ENCODE data around the gene C1orf53.

DNA sequence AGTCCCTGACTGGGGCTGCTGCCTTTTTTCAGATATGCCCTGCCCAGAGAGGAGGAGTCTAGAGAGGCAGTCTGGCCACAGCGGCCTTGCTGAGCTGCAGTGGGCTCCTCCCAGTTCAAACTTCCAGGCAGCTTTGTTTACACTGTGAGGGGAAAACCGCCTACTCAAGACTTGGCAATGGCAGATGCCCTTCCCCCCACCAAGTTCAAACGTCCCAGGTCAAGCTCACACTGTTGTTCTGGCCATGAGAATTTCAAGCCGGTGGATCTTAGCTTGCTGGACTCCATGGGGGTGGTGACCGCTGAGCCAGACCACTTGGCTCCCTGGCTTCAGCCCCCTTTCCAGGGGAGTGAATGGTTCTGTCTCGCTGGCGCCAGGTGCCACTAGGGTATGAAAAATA is 18.3 kb upstream of the C1orf53 start:
- TF ChIP-seq ISL1 (CRISPR knock-in tag; IDR thresholded peaks at IDR 0.05) (no peak), ZNF565 (CRISPR knock-in tag; conservative IDR thresholded peaks at IDR 0.05; ENCODE audit: low read depth) (no peak), OSR1 (CRISPR knock-in tag; IDR thresholded peaks at IDR 0.05) (no peak), ESRRG (CRISPR knock-in tag; IDR thresholded peaks at IDR 0.05) (no peak), ZNF70 (CRISPR knock-in tag; IDR thresholded peaks at IDR 0.05) (no peak), SNAI2 (CRISPR knock-in tag; IDR thresholded peaks at IDR 0.05) (no peak), RARB (CRISPR knock-in tag; IDR thresholded peaks at IDR 0.05) (no peak), TOX (CRISPR knock-in tag; IDR thresholded peaks at IDR 0.05; ENCODE audit: borderline replicate concordance) (no peak), ARNTL (CRISPR knock-in tag; IDR thresholded peaks at IDR 0.05; ENCODE audit: borderline replicate concordance, low read depth) (no peak), GLIS3 (CRISPR knock-in tag; IDR thresholded peaks at IDR 0.05) (no peak)
- TF ChIP-seq, protein P1, sequence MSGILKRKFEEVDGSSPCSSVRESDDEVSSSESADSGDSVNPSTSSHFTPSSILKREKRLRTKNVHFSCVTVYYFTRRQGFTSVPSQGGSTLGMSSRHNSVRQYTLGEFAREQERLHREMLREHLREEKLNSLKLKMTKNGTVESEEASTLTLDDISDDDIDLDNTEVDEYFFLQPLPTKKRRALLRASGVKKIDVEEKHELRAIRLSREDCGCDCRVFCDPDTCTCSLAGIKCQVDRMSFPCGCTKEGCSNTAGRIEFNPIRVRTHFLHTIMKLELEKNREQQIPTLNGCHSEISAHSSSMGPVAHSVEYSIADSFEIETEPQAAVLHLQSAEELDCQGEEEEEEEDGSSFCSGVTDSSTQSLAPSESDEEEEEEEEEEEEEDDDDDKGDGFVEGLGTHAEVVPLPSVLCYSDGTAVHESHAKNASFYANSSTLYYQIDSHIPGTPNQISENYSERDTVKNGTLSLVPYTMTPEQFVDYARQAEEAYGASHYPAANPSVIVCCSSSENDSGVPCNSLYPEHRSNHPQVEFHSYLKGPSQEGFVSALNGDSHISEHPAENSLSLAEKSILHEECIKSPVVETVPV (CRISPR knock-in tag; IDR thresholded peaks at IDR 0.05), result no peak
- TF ChIP-seq, protein P2, sequence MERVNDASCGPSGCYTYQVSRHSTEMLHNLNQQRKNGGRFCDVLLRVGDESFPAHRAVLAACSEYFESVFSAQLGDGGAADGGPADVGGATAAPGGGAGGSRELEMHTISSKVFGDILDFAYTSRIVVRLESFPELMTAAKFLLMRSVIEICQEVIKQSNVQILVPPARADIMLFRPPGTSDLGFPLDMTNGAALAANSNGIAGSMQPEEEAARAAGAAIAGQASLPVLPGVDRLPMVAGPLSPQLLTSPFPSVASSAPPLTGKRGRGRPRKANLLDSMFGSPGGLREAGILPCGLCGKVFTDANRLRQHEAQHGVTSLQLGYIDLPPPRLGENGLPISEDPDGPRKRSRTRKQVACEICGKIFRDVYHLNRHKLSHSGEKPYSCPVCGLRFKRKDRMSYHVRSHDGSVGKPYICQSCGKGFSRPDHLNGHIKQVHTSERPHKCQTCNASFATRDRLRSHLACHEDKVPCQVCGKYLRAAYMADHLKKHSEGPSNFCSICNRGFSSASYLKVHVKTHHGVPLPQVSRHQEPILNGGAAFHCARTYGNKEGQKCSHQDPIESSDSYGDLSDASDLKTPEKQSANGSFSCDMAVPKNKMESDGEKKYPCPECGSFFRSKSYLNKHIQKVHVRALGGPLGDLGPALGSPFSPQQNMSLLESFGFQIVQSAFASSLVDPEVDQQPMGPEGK (CRISPR knock-in tag; IDR thresholded peaks at IDR 0.05; ENCODE audit: borderline replicate concordance), result no peak
- TF ChIP-seq, protein P3, sequence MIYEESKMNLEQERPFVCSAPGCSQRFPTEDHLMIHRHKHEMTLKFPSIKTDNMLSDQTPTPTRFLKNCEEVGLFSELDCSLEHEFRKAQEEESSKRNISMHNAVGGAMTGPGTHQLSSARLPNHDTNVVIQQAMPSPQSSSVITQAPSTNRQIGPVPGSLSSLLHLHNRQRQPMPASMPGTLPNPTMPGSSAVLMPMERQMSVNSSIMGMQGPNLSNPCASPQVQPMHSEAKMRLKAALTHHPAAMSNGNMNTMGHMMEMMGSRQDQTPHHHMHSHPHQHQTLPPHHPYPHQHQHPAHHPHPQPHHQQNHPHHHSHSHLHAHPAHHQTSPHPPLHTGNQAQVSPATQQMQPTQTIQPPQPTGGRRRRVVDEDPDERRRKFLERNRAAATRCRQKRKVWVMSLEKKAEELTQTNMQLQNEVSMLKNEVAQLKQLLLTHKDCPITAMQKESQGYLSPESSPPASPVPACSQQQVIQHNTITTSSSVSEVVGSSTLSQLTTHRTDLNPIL (CRISPR knock-in tag; IDR thresholded peaks at IDR 0.05; ENCODE audit: low read depth), result no peak
- TF ChIP-seq, protein P4, sequence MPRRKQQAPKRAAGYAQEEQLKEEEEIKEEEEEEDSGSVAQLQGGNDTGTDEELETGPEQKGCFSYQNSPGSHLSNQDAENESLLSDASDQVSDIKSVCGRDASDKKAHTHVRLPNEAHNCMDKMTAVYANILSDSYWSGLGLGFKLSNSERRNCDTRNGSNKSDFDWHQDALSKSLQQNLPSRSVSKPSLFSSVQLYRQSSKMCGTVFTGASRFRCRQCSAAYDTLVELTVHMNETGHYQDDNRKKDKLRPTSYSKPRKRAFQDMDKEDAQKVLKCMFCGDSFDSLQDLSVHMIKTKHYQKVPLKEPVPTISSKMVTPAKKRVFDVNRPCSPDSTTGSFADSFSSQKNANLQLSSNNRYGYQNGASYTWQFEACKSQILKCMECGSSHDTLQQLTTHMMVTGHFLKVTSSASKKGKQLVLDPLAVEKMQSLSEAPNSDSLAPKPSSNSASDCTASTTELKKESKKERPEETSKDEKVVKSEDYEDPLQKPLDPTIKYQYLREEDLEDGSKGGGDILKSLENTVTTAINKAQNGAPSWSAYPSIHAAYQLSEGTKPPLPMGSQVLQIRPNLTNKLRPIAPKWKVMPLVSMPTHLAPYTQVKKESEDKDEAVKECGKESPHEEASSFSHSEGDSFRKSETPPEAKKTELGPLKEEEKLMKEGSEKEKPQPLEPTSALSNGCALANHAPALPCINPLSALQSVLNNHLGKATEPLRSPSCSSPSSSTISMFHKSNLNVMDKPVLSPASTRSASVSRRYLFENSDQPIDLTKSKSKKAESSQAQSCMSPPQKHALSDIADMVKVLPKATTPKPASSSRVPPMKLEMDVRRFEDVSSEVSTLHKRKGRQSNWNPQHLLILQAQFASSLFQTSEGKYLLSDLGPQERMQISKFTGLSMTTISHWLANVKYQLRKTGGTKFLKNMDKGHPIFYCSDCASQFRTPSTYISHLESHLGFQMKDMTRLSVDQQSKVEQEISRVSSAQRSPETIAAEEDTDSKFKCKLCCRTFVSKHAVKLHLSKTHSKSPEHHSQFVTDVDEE (CRISPR knock-in tag; IDR thresholded peaks at IDR 0.05), result no peak

All from SK-N-SH treated with all-trans-retinoic acid at 6 μM for 48 hours (cell line).